Measurements from ENCODE around the gene CCDC81. TPM values are rescaled to one million over a fixed set of nuclear protein-coding genes. Genes with fewer than 3 reads are reported as not detected.

Gene CCDC81
- total RNA-seq, 1 donor from 2014 or later, result 0.74 TPM

DNA sequence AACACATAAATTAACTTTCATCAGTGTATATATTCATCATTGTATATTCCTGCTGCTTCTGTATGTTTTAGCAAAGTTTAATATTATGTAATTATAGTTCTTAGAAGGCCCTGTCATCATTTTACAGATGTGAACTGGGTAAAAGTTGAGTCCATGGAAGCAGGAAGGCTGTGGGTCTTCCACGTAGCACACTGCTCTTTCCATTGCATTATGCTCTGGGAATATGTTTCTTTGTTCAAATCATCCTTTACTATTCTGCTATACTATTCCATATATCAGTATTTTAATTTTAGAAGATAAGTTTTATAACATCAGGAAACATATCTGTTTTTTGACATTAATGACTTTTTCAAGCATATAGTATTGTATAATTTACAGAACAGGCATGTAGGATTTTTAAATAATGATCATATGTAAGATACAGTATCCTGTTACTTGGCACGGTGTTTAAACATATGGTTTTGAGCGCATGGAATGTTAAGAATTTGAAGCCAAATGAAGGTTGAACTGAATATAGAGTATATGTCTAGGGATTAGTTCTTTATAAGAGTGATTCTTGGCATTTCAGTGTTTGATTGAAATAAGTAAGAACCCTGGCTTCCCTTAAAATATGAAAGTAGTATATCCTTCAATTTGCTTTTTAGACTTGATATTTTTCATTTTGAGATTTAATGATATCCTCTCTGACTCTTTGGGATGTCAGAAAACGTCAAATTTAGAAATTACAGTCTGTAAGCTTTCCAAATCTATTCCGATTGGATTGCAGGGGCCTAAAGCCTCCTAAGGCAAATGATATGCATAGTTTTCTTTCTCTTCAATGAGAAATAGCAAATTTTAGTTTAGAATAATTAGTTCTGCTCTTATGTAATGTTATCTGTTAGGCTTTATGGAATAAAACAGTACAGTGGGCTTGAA lies 8.6 kb downstream of the CCDC81 start:
- no peak for DNase-seq
- Mint-ChIP-seq H3K27me3 (ENCODE audit: unreplicated experiment) (no peaks in the 10 kb centered on the region), H3K4me1 (ENCODE audit: low read depth, unreplicated experiment) (no peaks in the 10 kb centered on the region)

DNA sequence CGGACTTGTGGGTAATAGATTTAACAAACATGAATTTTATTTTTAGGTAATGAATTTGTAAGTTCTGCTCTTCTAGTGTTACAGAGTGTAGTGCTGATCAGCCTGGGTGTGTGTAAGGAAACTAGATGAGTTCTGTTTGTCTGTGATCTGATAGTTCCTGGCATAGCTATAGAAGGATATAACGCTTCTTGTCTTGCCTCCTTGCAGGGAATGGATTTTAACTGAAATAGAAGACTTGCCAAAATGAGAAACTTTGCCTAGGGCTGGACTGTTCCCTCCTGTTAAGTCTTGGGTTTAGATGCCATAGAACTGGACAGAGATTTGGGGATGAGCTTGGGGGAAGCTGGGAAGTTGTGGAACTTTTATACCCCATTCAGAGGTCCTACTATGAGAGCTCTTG lies 11.6 kb downstream of the CCDC81 start:
- Mint-ChIP-seq H3K4me1 (ENCODE audit: low read depth, unreplicated experiment) (no peaks in the 10 kb centered on the region), H3K36me3 (ENCODE audit: unreplicated experiment) (no peaks in the 10 kb centered on the region), H3K4me3 (ENCODE audit: unreplicated experiment) (no peak overlapping the region), H3K27ac (ENCODE audit: unreplicated experiment) (no peak overlapping the region), H3K9me3 (ENCODE audit: unreplicated experiment) (no peaks in the 10 kb centered on the region), H3K27me3 (ENCODE audit: unreplicated experiment) (no peaks in the 10 kb centered on the region)
- TF ChIP-seq, protein P1, sequence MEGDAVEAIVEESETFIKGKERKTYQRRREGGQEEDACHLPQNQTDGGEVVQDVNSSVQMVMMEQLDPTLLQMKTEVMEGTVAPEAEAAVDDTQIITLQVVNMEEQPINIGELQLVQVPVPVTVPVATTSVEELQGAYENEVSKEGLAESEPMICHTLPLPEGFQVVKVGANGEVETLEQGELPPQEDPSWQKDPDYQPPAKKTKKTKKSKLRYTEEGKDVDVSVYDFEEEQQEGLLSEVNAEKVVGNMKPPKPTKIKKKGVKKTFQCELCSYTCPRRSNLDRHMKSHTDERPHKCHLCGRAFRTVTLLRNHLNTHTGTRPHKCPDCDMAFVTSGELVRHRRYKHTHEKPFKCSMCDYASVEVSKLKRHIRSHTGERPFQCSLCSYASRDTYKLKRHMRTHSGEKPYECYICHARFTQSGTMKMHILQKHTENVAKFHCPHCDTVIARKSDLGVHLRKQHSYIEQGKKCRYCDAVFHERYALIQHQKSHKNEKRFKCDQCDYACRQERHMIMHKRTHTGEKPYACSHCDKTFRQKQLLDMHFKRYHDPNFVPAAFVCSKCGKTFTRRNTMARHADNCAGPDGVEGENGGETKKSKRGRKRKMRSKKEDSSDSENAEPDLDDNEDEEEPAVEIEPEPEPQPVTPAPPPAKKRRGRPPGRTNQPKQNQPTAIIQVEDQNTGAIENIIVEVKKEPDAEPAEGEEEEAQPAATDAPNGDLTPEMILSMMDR (IDR thresholded peaks at IDR 0.05; ENCODE audit: partially characterized antibody, unreplicated experiment), result no peak
- DNase-seq, result no peak

More for the DNA sequence above, 8.6 kb downstream of the CCDC81 start:
- no peaks in the 10 kb centered on the region for H3K9me3 Mint-ChIP-seq (ENCODE audit: unreplicated experiment)
- TF ChIP-seq, protein P1 (IDR thresholded peaks at IDR 0.05; ENCODE audit: partially characterized antibody, unreplicated experiment), result no peak
- no peak overlapping the region for H3K4me3 Mint-ChIP-seq (ENCODE audit: unreplicated experiment)
- no peak overlapping the region for H3K27ac Mint-ChIP-seq (ENCODE audit: unreplicated experiment)
- H3K36me3 Mint-ChIP-seq (ENCODE audit: unreplicated experiment), result no peaks in the 10 kb centered on the region

DNA sequence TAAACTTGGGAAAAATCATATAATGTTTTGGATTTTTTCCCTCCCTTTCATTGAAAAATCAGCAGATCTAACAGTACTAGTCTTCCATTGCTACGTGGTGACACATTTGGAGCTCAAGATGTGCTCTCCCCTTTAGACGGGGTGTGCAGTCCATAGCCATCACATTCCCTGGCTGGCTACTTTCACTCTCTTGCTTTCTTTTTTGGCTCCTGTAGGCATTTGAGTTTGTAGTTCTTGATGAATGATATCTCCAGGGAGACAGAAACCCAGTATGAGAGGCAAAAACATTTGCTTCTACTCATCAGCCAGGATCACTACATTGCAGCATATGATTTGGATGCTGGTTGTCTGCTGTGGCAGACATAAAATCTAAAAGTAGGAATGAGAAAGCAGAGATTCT lies 12.1 kb downstream of the CCDC81 start:
- H3K27me3 Mint-ChIP-seq (ENCODE audit: unreplicated experiment), result no peaks in the 10 kb centered on the region
- no peak for DNase-seq
- H3K9me3 Mint-ChIP-seq (ENCODE audit: unreplicated experiment), result no peaks in the 10 kb centered on the region
- TF ChIP-seq, protein P1 (IDR thresholded peaks at IDR 0.05; ENCODE audit: partially characterized antibody, unreplicated experiment), result no peak
- no peak overlapping the region for H3K4me3 Mint-ChIP-seq (ENCODE audit: unreplicated experiment)
- H3K36me3 Mint-ChIP-seq (ENCODE audit: unreplicated experiment), result no peaks in the 10 kb centered on the region
- no peak overlapping the region for H3K27ac Mint-ChIP-seq (ENCODE audit: unreplicated experiment)
- H3K4me1 Mint-ChIP-seq (ENCODE audit: low read depth, unreplicated experiment), result no peaks in the 10 kb centered on the region

DNA sequence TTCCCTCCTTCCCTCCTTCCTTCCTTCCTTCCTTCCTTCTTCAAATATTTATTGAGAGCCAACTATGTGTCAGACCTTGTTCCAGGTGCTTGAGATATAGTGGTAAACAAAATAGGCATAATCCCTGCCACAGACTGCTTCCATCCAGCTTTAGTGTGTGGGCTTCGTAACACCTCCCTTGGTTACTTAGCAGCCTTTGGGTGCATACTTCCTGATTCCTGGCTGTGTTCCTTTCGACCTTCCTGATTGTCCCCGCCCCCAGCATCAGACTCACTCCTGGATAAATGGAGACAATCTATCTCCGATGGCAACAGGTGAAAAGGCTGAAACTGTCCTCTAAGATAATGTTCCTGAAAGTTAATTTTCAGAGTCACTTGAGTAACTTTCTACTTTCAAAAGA lies 13.5 kb downstream of the CCDC81 start:
- TF ChIP-seq, protein P1 (IDR thresholded peaks at IDR 0.05; ENCODE audit: partially characterized antibody, unreplicated experiment), result no peak
- Mint-ChIP-seq H3K36me3 (ENCODE audit: unreplicated experiment) (no peaks in the 10 kb centered on the region), H3K27me3 (ENCODE audit: unreplicated experiment) (no peaks in the 10 kb centered on the region), H3K4me1 (ENCODE audit: low read depth, unreplicated experiment) (no peaks in the 10 kb centered on the region), H3K27ac (ENCODE audit: unreplicated experiment) (no peak overlapping the region), H3K9me3 (ENCODE audit: unreplicated experiment) (no peaks in the 10 kb centered on the region), H3K4me3 (ENCODE audit: unreplicated experiment) (no peak overlapping the region)
- no peak for DNase-seq

DNA sequence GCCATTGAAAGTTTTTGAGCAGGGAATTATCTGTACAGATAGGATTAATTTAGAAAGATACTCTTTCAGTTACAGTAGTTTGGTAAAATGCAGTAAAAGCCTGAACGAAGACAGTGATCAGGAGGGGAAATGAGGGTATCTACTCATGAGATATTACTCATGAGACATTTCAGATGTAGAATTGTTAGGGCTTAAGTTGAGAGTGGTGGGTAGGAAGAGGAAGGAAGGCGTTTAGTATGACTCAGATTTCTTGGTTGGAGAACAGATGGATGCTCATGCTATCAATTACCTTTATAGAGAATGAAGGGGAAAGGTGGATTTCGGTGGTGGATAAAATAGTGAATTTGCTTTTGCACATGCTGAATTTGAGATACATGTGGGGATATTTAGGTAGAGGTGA lies 15.8 kb downstream of the CCDC81 start:
- H3K4me3 Mint-ChIP-seq (ENCODE audit: unreplicated experiment), result no peak overlapping the region
- H3K27ac Mint-ChIP-seq (ENCODE audit: unreplicated experiment), result no peak overlapping the region
- no peak for DNase-seq
- TF ChIP-seq, protein P1 (IDR thresholded peaks at IDR 0.05; ENCODE audit: partially characterized antibody, unreplicated experiment), result no peak
- H3K9me3 Mint-ChIP-seq (ENCODE audit: unreplicated experiment), result no peaks in the 10 kb centered on the region
- no peaks in the 10 kb centered on the region for H3K4me1 Mint-ChIP-seq (ENCODE audit: low read depth, unreplicated experiment)
- H3K27me3 Mint-ChIP-seq (ENCODE audit: unreplicated experiment), result no peaks in the 10 kb centered on the region
- no peaks in the 10 kb centered on the region for H3K36me3 Mint-ChIP-seq (ENCODE audit: unreplicated experiment)

All from glutamatergic neuron (in vitro differentiated cells).